NK-92 treated with Interleukin-12 subunit alpha and Interleukin-12 subunit beta, amount 100 ng/mL, for 24 hours (cell line): ENCODE measurements around the gene DHPS.
"Not testable (repeated sequence)": the region's sequence is repeated elsewhere in the genome, so short reads cannot be mapped to it uniquely, and the experiment has no call there.

Experiments
- DNase-seq: peaks from one replicate; lab custom pipeline; 2025; lab: John Stamatoyannopoulos, UW

The DHPS gene

GRCh38 chr19:12681074-12681987 lies at the start of gene DHPS:
DHPS (minus strand) TSS chr19:12681880; CDS start chr19:12681766, 114 bp downstream.
- DNase-seq = peak; percentile 86

GRCh38 chr19:12731337-12731736 lies 49.7 kb upstream of the DHPS start:
- DNase-seq = no peak

- no peak for DNase-seq
Observed at GRCh38 chr19:12730064-12730463, 48.4 kb upstream of the DHPS start.

GRCh38 chr19:12727745-12728433 lies 46.2 kb upstream of the DHPS start:
- DNase-seq = no peak

GRCh38 chr19:12726988-12727316 lies 45.3 kb upstream of the DHPS start:
- no peak for DNase-seq

GRCh38 chr19:12725612-12726011 lies 43.9 kb upstream of the DHPS start:
- DNase-seq = not testable (repeated sequence)

- DNase-seq = peak; percentile 52
Observed at GRCh38 chr19:12723641-12724426, 42.2 kb upstream of the DHPS start, which contains the start of gene TNPO2. TNPO2 (minus strand) TSS chr19:12723932; CDS start chr19:12720977, 2,955 bp downstream.

GRCh38 chr19:12723381-12723640 lies 41.6 kb upstream of the DHPS start:
- no peak for DNase-seq

- peak; percentile 94 for DNase-seq
Observed at GRCh38 chr19:12722566-12723380, 41.1 kb upstream of the DHPS start.

- peak; percentile 45 for DNase-seq
Observed at GRCh38 chr19:12721656-12722565, 40.2 kb upstream of the DHPS start.

- DNase-seq = no peak
Observed at GRCh38 chr19:12720851-12721655, 39.4 kb upstream of the DHPS start.

- no peak for DNase-seq
Observed at GRCh38 chr19:12720296-12720695, 38.6 kb upstream of the DHPS start.

GRCh38 chr19:12715929-12716328 lies 34.2 kb upstream of the DHPS start:
- DNase-seq = no peak

- no peak for DNase-seq
Observed at GRCh38 chr19:12715102-12715501, 33.4 kb upstream of the DHPS start.

GRCh38 chr19:12713304-12713703 lies 31.6 kb upstream of the DHPS start:
- DNase-seq = not testable (repeated sequence)

- DNase-seq = not testable (repeated sequence)
Observed at GRCh38 chr19:12712077-12712476, 30.4 kb upstream of the DHPS start.

- no peak for DNase-seq
Observed at GRCh38 chr19:12711187-12711586, 29.5 kb upstream of the DHPS start.

GRCh38 chr19:12708641-12709040 lies 27.0 kb upstream of the DHPS start:
- no peak for DNase-seq

GRCh38 chr19:12706332-12706718 lies 24.6 kb upstream of the DHPS start:
- DNase-seq = no peak
